ENCODE results near the gene DDTL. TPM values are rescaled to one million over a fixed set of nuclear protein-coding genes. Genes with fewer than 3 reads are reported as not detected.
A peak's percentile ranks its signal among the peaks of the same experiment; 100 is the strongest.

Gene DDTL
- total and polyA plus RNA-seq, 9 of the 15 experiments (the other 6 are each of a cell fraction or from before 2014, with no cell fraction given) = 0.05 to 1.7 (median 0.59) TPM; not detected in 4

- FAIRE-seq (peak; percentile 48), ATAC-seq (no peak), DNase-seq (ENCODE audit: extremely low read depth in 1 of 4, low spot score in 3 of 4) (peak in 1 of 4 experiments; percentile 9)
- CTCF ChIA-PET (ENCODE audit: low intra/inter-chr PET ratio) = no interaction called here
- Histone ChIP-seq H2AFZ (ENCODE audit: low read depth, low read length) (no peak overlapping the region), H3K4me3 (no peak overlapping the region), H3K4me1 (replicated peaks in 1 of 2; ENCODE audit: control insufficient read depth in 2 of 2, insufficient read depth in 2 of 2, low read length in 2 of 2) (peaks cover 0 to 7% of the 10 kb centered on the region in 2 experiments; a peak in 2 of 5 replicates), H3K27me3 (ENCODE audit: control insufficient read depth in 2 of 2, insufficient read depth in 2 of 2, low read length in 2 of 2) (no peaks in the 10 kb centered on the region), H3K9me1 (ENCODE audit: control insufficient read depth, insufficient read depth, low read length) (no peaks in the 10 kb centered on the region), H3K79me2 (ENCODE audit: control insufficient read depth, insufficient read depth, low read length) (no peaks in the 10 kb centered on the region), H4K20me1 (replicated peaks; ENCODE audit: control insufficient read depth, insufficient read depth, low read length) (no peaks in the 10 kb centered on the region), H3K36me3 (ENCODE audit: control insufficient read depth, insufficient read depth, low read length) (no peaks in the 10 kb centered on the region), H3K9ac (ENCODE audit: insufficient read depth in 1 of 2, low read depth in 2 of 2, low read length in 2 of 2) (no peak overlapping the region), H3K9me3 (replicated peaks; ENCODE audit: control insufficient read depth, insufficient read depth, low read depth, low read length) (no peaks in the 10 kb centered on the region), H3K27ac (ENCODE audit: extremely low read depth, low read depth, low read length) (no peak overlapping the region), H3K4me2 (ENCODE audit: insufficient read depth, low read length) (no peak overlapping the region)
- in situ Hi-C loops (cut with MboI) (no loop called here), intact Hi-C loops (cut with micrococcal nuclease) (no loop called here)
- no TSS peak for BruUV-seq (replicated peaks)
- TF ChIP-seq FOXK1 (CRISPR knock-in tag; IDR thresholded peaks at IDR 0.05; ENCODE audit: borderline replicate concordance) (no peak), ZEB2 (IDR thresholded peaks at IDR 0.05) (no peak), HOXB6 (CRISPR knock-in tag; IDR thresholded peaks at IDR 0.05; ENCODE audit: borderline replicate concordance) (no peak), ZBTB17 (CRISPR knock-in tag; IDR thresholded peaks at IDR 0.05) (no peak), RREB1 (CRISPR knock-in tag; IDR thresholded peaks at IDR 0.05) (no peak), DNMT1 (IDR thresholded peaks at IDR 0.05) (no peak)
- POLR2A ChIA-PET = no interaction called here
- WGBS (ENCODE audit: insufficient coverage, low coverage, missing lambda C conversion rate) = 46% methylated on average over 7 of the region's 9 CpGs
Measured at GRCh38 chr22:24001314-24001713, 34.6 kb downstream of the DDTL start.
